Bronchus fibroblast of lung (primary cell): Measurements from ENCODE around the gene AEBP2. TPM values are rescaled to one million over a fixed set of nuclear protein-coding genes. Genes with fewer than 3 reads are reported as not detected.

Experiments used
- total RNA-seq: library from RNA; depleted of rRNA; stranded (reverse); fragments of >200 nt; gene quantifications from 2 replicates; pipeline ENCODE4 v1.2.3, GENCODE V29; 2015

The AEBP2 gene, protein sequence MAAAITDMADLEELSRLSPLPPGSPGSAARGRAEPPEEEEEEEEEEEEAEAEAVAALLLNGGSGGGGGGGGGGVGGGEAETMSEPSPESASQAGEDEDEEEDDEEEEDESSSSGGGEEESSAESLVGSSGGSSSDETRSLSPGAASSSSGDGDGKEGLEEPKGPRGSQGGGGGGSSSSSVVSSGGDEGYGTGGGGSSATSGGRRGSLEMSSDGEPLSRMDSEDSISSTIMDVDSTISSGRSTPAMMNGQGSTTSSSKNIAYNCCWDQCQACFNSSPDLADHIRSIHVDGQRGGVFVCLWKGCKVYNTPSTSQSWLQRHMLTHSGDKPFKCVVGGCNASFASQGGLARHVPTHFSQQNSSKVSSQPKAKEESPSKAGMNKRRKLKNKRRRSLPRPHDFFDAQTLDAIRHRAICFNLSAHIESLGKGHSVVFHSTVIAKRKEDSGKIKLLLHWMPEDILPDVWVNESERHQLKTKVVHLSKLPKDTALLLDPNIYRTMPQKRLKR
- 5.7 and 8.0 TPM in 2 replicates for total RNA-seq

DNA sequence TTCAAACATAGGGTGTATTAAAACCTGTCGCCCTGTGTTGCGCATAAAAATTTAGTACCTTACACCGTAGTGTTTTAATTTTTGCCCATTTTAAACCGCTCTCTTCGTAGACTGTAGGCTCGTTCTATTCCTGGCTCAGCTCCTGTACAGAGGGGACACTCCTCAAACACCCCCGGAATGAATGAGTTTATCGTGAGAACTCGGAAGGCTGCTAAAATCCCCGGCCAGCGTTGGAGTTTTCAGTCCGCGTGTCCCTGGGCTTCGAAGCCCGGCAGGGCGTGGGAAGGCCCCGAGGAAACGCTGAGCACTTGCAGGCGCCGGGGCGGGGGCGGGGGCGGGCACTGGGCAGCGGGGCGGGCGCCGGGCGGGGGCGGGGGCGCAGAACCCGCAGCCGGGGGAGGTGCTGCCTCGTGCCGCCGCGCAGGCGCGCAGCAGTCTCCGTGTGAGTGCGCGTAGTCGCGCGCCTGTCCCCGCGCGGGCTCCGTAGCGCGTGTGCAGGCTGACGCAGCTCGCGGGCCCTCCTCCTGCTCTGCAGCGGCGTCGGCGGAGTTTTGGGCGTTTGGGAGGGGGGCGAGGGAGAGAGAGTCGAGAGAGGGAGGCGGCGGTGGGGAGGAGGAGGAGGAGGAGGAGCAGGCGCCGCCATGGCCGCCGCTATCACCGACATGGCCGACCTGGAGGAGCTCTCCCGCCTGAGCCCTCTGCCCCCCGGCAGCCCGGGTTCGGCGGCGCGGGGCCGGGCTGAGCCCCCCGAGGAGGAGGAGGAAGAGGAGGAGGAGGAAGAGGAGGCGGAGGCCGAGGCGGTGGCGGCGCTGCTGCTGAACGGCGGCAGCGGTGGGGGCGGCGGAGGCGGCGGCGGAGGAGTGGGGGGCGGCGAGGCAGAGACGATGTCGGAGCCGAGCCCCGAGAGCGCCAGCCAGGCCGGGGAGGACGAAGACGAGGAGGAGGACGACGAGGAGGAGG, at the start of gene AEBP2:
AEBP2 (plus strand) TSS at position 434 of the 960 bp plus-strand sequence; CDS start at position 642, 208 bp downstream.

